AG09319 (cell line): ENCODE measurements around the gene FNDC3B.

Experiments
- DNase-seq: peaks from one replicate; pipeline ENCODE4 v3.0.0-alpha.2; 2010; ENCODE audit warnings: low read depth; ENCODE audit errors: extremely low read depth
- CTCF ChIP-seq: IDR thresholded peaks from 2 replicates; pipeline ENCODE4 v1.5.1; 2011; ENCODE audit warnings: low read depth, mild to moderate bottlenecking, inconsistent platforms, low read length, moderate library complexity

FNDC3B gene

DNA sequence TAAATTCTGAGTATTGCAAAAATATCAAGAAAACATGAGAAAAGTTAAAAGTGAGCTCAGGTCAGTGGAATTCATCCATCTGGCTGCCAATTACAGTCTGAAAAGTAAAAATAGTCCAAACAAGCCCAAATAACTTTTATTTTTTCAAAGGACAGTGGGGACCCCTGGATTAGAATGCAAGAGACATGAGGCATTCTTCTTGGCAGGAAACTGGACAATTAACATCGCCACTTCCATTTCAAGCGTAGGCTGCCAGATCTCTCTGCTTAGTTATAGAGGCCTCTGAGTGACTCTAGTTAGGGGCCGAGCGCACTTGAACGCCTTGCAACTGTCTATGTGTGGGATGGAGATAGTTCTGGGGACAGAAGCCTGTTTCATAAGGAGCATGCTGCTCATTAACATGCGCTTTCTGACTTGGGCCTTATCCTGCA is 219.7 kb downstream of the FNDC3B start:
- TF ChIP-seq CTCF: no peak
- no peak for DNase-seq

DNA sequence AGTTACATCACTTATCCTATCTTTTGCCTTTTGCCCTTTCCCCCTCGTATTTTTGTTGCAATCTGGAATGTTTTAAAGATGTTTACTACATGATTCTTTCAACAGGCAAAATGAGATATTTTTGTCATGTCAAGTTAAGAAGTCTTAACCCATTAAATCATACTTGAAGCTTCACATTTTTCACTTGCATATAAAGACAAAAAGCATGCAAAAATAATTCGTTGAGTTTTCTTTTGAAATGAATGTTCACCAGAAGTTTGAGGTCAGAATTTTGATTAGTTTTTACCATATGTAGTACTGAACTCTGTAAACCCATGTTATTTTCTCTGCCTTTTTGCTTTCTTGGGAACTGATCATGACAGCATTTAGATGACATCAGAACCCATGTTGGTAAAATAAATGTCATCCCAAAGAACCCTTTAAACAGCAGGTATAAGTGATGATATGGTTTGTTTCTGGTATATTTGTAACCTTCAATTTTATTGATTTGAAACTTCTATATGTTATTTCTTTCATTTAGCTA is 220.4 kb downstream of the FNDC3B start:
- no peak for DNase-seq
- TF ChIP-seq CTCF: no peak

- no peak for TF ChIP-seq CTCF
- DNase-seq: no peak
Measured at GRCh38 chr3:172260381-172260780, 221.0 kb downstream of the FNDC3B start.

GRCh38 chr3:172261054-172261453 is 221.7 kb downstream of the FNDC3B start:
- TF ChIP-seq CTCF: no peak
- no peak for DNase-seq

DNA sequence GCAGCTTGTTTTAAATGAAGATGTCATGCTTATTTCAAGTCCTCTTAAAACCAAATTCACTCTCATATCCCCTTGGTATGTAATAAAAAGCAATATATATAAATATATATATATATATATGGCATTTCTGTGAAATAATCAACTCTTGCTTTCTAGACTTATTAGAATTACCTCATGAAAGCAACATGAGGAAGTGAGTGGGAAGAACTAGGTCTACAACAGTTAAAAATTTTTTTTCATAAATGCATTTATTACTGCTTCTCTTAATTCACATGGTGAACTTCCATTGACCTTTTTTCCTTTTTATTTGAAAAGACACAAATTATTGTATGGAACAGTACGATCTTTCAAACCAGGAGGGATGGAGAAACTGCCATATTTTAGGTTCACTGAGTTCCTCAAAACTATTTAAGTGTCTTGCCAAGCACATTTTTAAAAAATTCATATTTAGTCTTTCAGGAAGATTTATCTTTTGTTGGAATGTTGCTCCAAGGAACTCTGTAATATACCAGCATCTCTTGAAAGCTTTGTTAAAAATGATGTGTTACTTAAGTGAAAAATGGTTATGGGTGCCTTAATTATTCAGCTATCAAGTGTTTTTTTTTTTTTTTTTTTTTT is 223.7 kb downstream of the FNDC3B start:
- no peak for DNase-seq
- no peak for TF ChIP-seq CTCF

- no peak for TF ChIP-seq CTCF
- DNase-seq: no peak
Measured at GRCh38 chr3:172263781-172264486, 224.6 kb downstream of the FNDC3B start.

DNA sequence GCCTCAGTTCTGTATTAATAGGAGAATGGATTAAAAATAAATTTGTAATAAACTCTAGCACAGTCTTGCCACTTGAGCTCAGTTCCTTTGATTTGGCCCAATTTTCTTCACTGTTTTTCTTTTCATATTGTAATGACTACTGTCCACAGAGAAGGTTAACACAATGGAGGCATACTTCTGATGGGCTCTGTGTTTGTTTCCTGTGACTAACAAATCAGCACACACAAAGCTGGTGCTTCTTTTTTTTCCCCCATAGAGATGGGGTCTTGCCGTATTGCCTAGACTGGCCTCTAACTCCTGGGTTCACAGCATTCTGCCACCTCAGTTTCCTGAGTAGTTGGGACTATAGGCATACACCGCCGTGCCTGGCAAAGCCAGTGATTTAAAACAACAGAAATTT is 226.7 kb downstream of the FNDC3B start:
- DNase-seq: no peak
- no peak for TF ChIP-seq CTCF
